ENCODE data around the gene FOXE3. TPM values are rescaled to one million over a fixed set of nuclear protein-coding genes. Genes with fewer than 3 reads are reported as not detected.

FOXE3 gene
- total and polyA plus RNA-seq, 2 donors (not counting 3 experiments of a cell fraction or from before 2014, with no cell fraction given): not detected

GRCh38 chr1:47439819-47440598, 23.9 kb downstream of the FOXE3 start:
- no peak overlapping the region for H2AFZ ChIP-seq (ENCODE audit: low read depth, low read length)
- no peaks in the 10 kb centered on the region for H3K36me3 ChIP-seq (ENCODE audit: control insufficient read depth in 2 of 2, extremely low read depth in 1 of 2, insufficient read depth in 2 of 2, low read length in 2 of 2)
- no peaks in the 10 kb centered on the region for H3K9me3 ChIP-seq (replicated peaks; ENCODE audit: control insufficient read depth, insufficient read depth, low read length)
- POLR2A ChIA-PET: no interaction called here
- no peaks in the 10 kb centered on the region for H3K79me2 ChIP-seq (ENCODE audit: control insufficient read depth, insufficient read depth, low read length)
- CTCF ChIA-PET: interaction anchor here (0.8 to 3.4 kb wide), 5 partner anchors 8 to 286 kb away, joined by 3 to 27 read pairs (median 14); no protein-coding TSS in a partner anchor
- H3K4me2 ChIP-seq (ENCODE audit: insufficient read depth, low read length): no peak overlapping the region
- intact Hi-C loops (cut with micrococcal nuclease) (no loop called here), dilution Hi-C loops (cut with MboI; ENCODE audit: extremely low pct_ligation_motif_present, low sequenced_read_pairs) (no loop called here)
- no peaks in the 10 kb centered on the region for H3K9me1 ChIP-seq (replicated peaks; ENCODE audit: control insufficient read depth, extremely low read depth, insufficient read depth, low read length)
- no peak overlapping the region for H3K4me3 ChIP-seq (replicated peaks in 1 of 3; ENCODE audit: insufficient read depth in 1 of 3, low read depth in 1 of 3, low read length in 3 of 3)
- peaks cover 2% of the 10 kb centered on the region for H4K20me1 ChIP-seq (replicated peaks; ENCODE audit: control insufficient read depth, extremely low read depth, insufficient read depth, low read length)
- H3K27ac ChIP-seq (ENCODE audit: insufficient read depth, low read depth, low read length): no peak overlapping the region
- H3K27me3 ChIP-seq (ENCODE audit: control insufficient read depth in 2 of 2, insufficient read depth in 2 of 2, low read length in 2 of 2): peaks cover 56 to 67% of the 10 kb centered on the region in 2 experiments
- TF ChIP-seq EZH2 (IDR thresholded peaks at IDR 0.05; ENCODE audit: borderline replicate concordance, low read depth, low read length, severe bottlenecking) (no peak), POLR2AphosphoS5 (IDR thresholded peaks at IDR 0.05; ENCODE audit: insufficient read depth, low read depth, low read length) (no peak), GATA2 (IDR thresholded peaks at IDR 0.05; ENCODE audit: insufficient read depth, insufficient read length, low read depth, low read length) (no peak), MYC (IDR thresholded peaks at IDR 0.05; ENCODE audit: low read depth, low read length) (no peak), JUN (IDR thresholded peaks at IDR 0.05; ENCODE audit: borderline replicate concordance, insufficient read depth, insufficient read length, low read depth) (no peak), POLR2A (IDR thresholded peaks at IDR 0.05; ENCODE audit: low read depth, low read length) (no peak), FOS (IDR thresholded peaks at IDR 0.05; ENCODE audit: borderline replicate concordance, insufficient read depth, low read length) (no peak)
- TF ChIP-seq, protein P1, sequence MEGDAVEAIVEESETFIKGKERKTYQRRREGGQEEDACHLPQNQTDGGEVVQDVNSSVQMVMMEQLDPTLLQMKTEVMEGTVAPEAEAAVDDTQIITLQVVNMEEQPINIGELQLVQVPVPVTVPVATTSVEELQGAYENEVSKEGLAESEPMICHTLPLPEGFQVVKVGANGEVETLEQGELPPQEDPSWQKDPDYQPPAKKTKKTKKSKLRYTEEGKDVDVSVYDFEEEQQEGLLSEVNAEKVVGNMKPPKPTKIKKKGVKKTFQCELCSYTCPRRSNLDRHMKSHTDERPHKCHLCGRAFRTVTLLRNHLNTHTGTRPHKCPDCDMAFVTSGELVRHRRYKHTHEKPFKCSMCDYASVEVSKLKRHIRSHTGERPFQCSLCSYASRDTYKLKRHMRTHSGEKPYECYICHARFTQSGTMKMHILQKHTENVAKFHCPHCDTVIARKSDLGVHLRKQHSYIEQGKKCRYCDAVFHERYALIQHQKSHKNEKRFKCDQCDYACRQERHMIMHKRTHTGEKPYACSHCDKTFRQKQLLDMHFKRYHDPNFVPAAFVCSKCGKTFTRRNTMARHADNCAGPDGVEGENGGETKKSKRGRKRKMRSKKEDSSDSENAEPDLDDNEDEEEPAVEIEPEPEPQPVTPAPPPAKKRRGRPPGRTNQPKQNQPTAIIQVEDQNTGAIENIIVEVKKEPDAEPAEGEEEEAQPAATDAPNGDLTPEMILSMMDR (IDR thresholded peaks at IDR 0.05; ENCODE audit: extremely low read depth in 1 of 2, insufficient read depth in 1 of 2, low read depth in 1 of 2, low read length in 2 of 2): no peak
- TF ChIP-seq, protein P2, sequence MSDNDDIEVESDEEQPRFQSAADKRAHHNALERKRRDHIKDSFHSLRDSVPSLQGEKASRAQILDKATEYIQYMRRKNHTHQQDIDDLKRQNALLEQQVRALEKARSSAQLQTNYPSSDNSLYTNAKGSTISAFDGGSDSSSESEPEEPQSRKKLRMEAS (IDR thresholded peaks at IDR 0.05; ENCODE audit: insufficient read depth, insufficient read length): no peak
- H3K9ac ChIP-seq (replicated peaks; ENCODE audit: extremely low read depth, insufficient read depth, low read length): no peak overlapping the region
- peaks cover 9% of the 10 kb centered on the region for H3K4me1 ChIP-seq (ENCODE audit: control insufficient read depth, extremely low read depth, insufficient read depth, low read length)
- DNase-seq (ENCODE audit: low read depth, low spot score) (no peak), FAIRE-seq (no peak)
- BruUV-seq (replicated peaks): no TSS peak

Measured in endothelial cell of umbilical vein (primary cell).